Lower leg skin (tissue), 3 donors: ENCODE measurements around the gene FCHSD1.

Experiments used
- POLR2A ChIP-seq, 2 donors: fragments of 450-650 bp; IDR thresholded peaks; one replicate each; pipeline ENCODE4 v1.6.1; 2016 to 2017; ENCODE audit warnings: antibody characterized with exemption in 2 of 2, mild to moderate bottlenecking in 1 of 2, moderate library complexity in 1 of 2
- TF ChIP-seq, protein P1 (sequence below), 3 donors: fragments of 450-650 bp; IDR thresholded peaks; one replicate each; pipeline ENCODE4 v1.5.1; 2016; ENCODE audit warnings: antibody characterized with exemption in 3 of 3, mild to moderate bottlenecking in 3 of 3, moderate library complexity in 2 of 3

- no peak for TF ChIP-seq POLR2A (IDR thresholded peaks at IDR 0.05)
- TF ChIP-seq, protein P1, sequence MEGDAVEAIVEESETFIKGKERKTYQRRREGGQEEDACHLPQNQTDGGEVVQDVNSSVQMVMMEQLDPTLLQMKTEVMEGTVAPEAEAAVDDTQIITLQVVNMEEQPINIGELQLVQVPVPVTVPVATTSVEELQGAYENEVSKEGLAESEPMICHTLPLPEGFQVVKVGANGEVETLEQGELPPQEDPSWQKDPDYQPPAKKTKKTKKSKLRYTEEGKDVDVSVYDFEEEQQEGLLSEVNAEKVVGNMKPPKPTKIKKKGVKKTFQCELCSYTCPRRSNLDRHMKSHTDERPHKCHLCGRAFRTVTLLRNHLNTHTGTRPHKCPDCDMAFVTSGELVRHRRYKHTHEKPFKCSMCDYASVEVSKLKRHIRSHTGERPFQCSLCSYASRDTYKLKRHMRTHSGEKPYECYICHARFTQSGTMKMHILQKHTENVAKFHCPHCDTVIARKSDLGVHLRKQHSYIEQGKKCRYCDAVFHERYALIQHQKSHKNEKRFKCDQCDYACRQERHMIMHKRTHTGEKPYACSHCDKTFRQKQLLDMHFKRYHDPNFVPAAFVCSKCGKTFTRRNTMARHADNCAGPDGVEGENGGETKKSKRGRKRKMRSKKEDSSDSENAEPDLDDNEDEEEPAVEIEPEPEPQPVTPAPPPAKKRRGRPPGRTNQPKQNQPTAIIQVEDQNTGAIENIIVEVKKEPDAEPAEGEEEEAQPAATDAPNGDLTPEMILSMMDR (IDR thresholded peaks at IDR 0.05), result no peak
Observed at GRCh38 chr5:141590127-141590526, 61.1 kb downstream of the FCHSD1 start.
